Nephron progenitor cell (in vitro differentiated cells): ENCODE results near the gene MTTP.

Experiments
- DNase-seq: peaks from one replicate; pipeline ENCODE4 v3.0.0; 2021
- H3K27ac Mint-ChIP-seq: 2 replicates; pipeline ENCODE4 v1.8.0; 2021; ENCODE audit warnings: mild to moderate bottlenecking, moderate library complexity, mixed read lengths
- H3K27me3 Mint-ChIP-seq: 2 replicates; pipeline ENCODE4 v1.8.0; 2021; ENCODE audit warnings: mild to moderate bottlenecking, low read depth, mixed read lengths; ENCODE audit not compliant: poor library complexity
- H3K36me3 Mint-ChIP-seq: 2 replicates; pipeline ENCODE4 v1.8.0; 2021; ENCODE audit warnings: low read depth, mixed read lengths
- H3K4me1 Mint-ChIP-seq: 2 replicates; pipeline ENCODE4 v1.8.0; 2021; ENCODE audit warnings: mixed read lengths
- H3K4me3 Mint-ChIP-seq: 2 replicates; pipeline ENCODE4 v1.8.0; 2021; ENCODE audit warnings: mild to moderate bottlenecking, moderate library complexity, mixed read lengths
- H3K9me3 Mint-ChIP-seq: 2 replicates; pipeline ENCODE4 v1.8.0; 2021; ENCODE audit warnings: mild to moderate bottlenecking, moderate library complexity, mixed read lengths
- CTCF ChIP-seq: fragments of 200-600 bp; sonication (generic); IDR thresholded peaks from 2 replicates; pipeline ENCODE4 v1.5.0; 2021; ENCODE audit warnings: antibody characterized with exemption

MTTP gene

GRCh38 chr4:99669084-99669483 lies 94.5 kb downstream of the MTTP start:
- Mint-ChIP-seq H3K27ac (no peak overlapping the region), H3K4me1 (peaks cover 16% of the 10 kb centered on the region), H3K27me3 (peaks cover 2% of the 10 kb centered on the region), H3K9me3 (peaks cover 36% of the 10 kb centered on the region), H3K4me3 (no peak overlapping the region), H3K36me3 (peaks cover 16% of the 10 kb centered on the region)
- DNase-seq: no peak
- TF ChIP-seq CTCF: no peak

GRCh38 chr4:99670409-99671073 lies 95.9 kb downstream of the MTTP start:
- Mint-ChIP-seq H3K27ac (no peak overlapping the region), H3K27me3 (peaks cover 3% of the 10 kb centered on the region), H3K4me1 (peaks cover 1% of the 10 kb centered on the region), H3K36me3 (peaks cover 16% of the 10 kb centered on the region), H3K4me3 (no peak overlapping the region), H3K9me3 (peaks cover 45% of the 10 kb centered on the region)
- no peak for TF ChIP-seq CTCF
- no peak for DNase-seq
